ENCODE measurements around the gene PHLDB1. TPM values are rescaled to one million over a fixed set of nuclear protein-coding genes. Genes with fewer than 3 reads are reported as not detected.
A peak's percentile ranks its signal among the peaks of the same experiment; 100 is the strongest.
"Not testable (repeated sequence)": the region's sequence is repeated elsewhere in the genome, so short reads cannot be mapped to it uniquely, and the experiment has no call there.

The PHLDB1 gene
- total RNA-seq, 1 experiment from 2014 or later: 215 TPM

GRCh38 chr11:118658429-118659313 lies 51.3 kb downstream of the PHLDB1 start:
- DNase-seq (ENCODE audit: low spot score): peak; percentile 50

- DNase-seq (ENCODE audit: low spot score): peak; percentile 94
These were observed 52.0 kb downstream of the PHLDB1 start for GRCh38 chr11:118659314-118659952.

GRCh38 chr11:118659953-118660680 lies 52.7 kb downstream of the PHLDB1 start:
- no peak for DNase-seq (ENCODE audit: low spot score)

GRCh38 chr11:118660681-118661424 lies 53.4 kb downstream of the PHLDB1 start:
- no peak for DNase-seq (ENCODE audit: low spot score)

- DNase-seq (ENCODE audit: low spot score): no peak
These were observed 54.2 kb downstream of the PHLDB1 start for GRCh38 chr11:118661425-118662301.

GRCh38 chr11:118662401-118663271 lies 55.2 kb downstream of the PHLDB1 start:
- DNase-seq (ENCODE audit: low spot score): no peak

GRCh38 chr11:118663381-118663780 lies 56.0 kb downstream of the PHLDB1 start:
- no peak for DNase-seq (ENCODE audit: low spot score)

GRCh38 chr11:118663902-118664301 lies 56.5 kb downstream of the PHLDB1 start:
- no peak for DNase-seq (ENCODE audit: low spot score)

GRCh38 chr11:118666371-118666770 lies 59.0 kb downstream of the PHLDB1 start:
- DNase-seq (ENCODE audit: low spot score): no peak

GRCh38 chr11:118670063-118670462 lies 62.6 kb downstream of the PHLDB1 start:
- no peak for DNase-seq (ENCODE audit: low spot score)

- DNase-seq (ENCODE audit: low spot score): no peak
These were observed 63.8 kb downstream of the PHLDB1 start for GRCh38 chr11:118671254-118671653.

- DNase-seq (ENCODE audit: low spot score): no peak
These were observed 65.4 kb downstream of the PHLDB1 start for GRCh38 chr11:118672846-118673245.

GRCh38 chr11:118673361-118674081 lies 66.1 kb downstream of the PHLDB1 start:
- no peak for DNase-seq (ENCODE audit: low spot score)

GRCh38 chr11:118674082-118674435 lies 66.6 kb downstream of the PHLDB1 start:
- DNase-seq (ENCODE audit: low spot score): no peak

GRCh38 chr11:118677977-118678376 lies 70.6 kb downstream of the PHLDB1 start:
- DNase-seq (ENCODE audit: low spot score): no peak

- not testable (repeated sequence) for DNase-seq (ENCODE audit: low spot score)
These were observed 71.5 kb downstream of the PHLDB1 start for GRCh38 chr11:118678908-118679307.

GRCh38 chr11:118679483-118679882 lies 72.1 kb downstream of the PHLDB1 start, which contains the start of gene TREH:
TSS of gene TREH (minus strand) at chr11:118679650. CDS start at chr11:118679627, 23 bp downstream.
- peak; percentile 64 for DNase-seq (ENCODE audit: low spot score)

GRCh38 chr11:118682372-118682771 lies 75.0 kb downstream of the PHLDB1 start:
- DNase-seq (ENCODE audit: low spot score): no peak

GRCh38 chr11:118682939-118683338 lies 75.5 kb downstream of the PHLDB1 start:
- DNase-seq (ENCODE audit: low spot score): not testable (repeated sequence)

Data from HT-29 (cell line).